Suppressor macrophage treated with lipopolysaccharide for 4 hours (primary cell): Measurements from ENCODE around the gene CKAP5.

Source experiments
- DNase-seq: peaks from one replicate; pipeline ENCODE4 v3.0.0-alpha.2; 2020

The CKAP5 gene

GRCh38 chr11:46761807-46762206 is 84.3 kb downstream of the CKAP5 start:
- DNase-seq: no peak

- no peak for DNase-seq
These were observed 85.5 kb downstream of the CKAP5 start for GRCh38 chr11:46760429-46761128.

- no peak for DNase-seq
These were observed 86.9 kb downstream of the CKAP5 start for GRCh38 chr11:46759196-46759595.

GRCh38 chr11:46755962-46756361 is 90.1 kb downstream of the CKAP5 start:
- no peak for DNase-seq

- DNase-seq: no peak
These were observed 98.9 kb downstream of the CKAP5 start for GRCh38 chr11:46747150-46747549.

GRCh38 chr11:46745995-46746394 is 100.1 kb downstream of the CKAP5 start:
- no peak for DNase-seq

GRCh38 chr11:46745328-46745727 is 100.8 kb downstream of the CKAP5 start:
- DNase-seq: no peak

- DNase-seq: no peak
These were observed 102.3 kb downstream of the CKAP5 start for GRCh38 chr11:46743693-46744339.

- no peak for DNase-seq
These were observed 103.0 kb downstream of the CKAP5 start for GRCh38 chr11:46743043-46743442.

GRCh38 chr11:46741600-46742484 is 104.2 kb downstream of the CKAP5 start:
- DNase-seq: no peak

- DNase-seq: no peak
These were observed 107.2 kb downstream of the CKAP5 start for GRCh38 chr11:46738887-46739286.

GRCh38 chr11:46737699-46738098 is 108.4 kb downstream of the CKAP5 start:
- DNase-seq: no peak

GRCh38 chr11:46736615-46737014 is 109.5 kb downstream of the CKAP5 start:
- DNase-seq: no peak

GRCh38 chr11:46736146-46736545 is 109.9 kb downstream of the CKAP5 start:
- no peak for DNase-seq

GRCh38 chr11:46733234-46733633 is 112.8 kb downstream of the CKAP5 start:
- no peak for DNase-seq

- DNase-seq: no peak
These were observed 114.5 kb downstream of the CKAP5 start for GRCh38 chr11:46731545-46731944.

GRCh38 chr11:46729110-46730027 is 116.7 kb downstream of the CKAP5 start:
- no peak for DNase-seq

- DNase-seq: no peak
These were observed 117.4 kb downstream of the CKAP5 start for GRCh38 chr11:46728659-46729040.

GRCh38 chr11:46727952-46728658 is 118.0 kb downstream of the CKAP5 start:
- no peak for DNase-seq

- no peak for DNase-seq
These were observed 119.7 kb downstream of the CKAP5 start for GRCh38 chr11:46726206-46726862.
